Smooth muscle cell (in vitro differentiated cells): ENCODE results near the gene KLHL2. TPM values are rescaled to one million over a fixed set of nuclear protein-coding genes. Genes with fewer than 3 reads are reported as not detected.
A peak's percentile ranks its signal among the peaks of the same experiment; 100 is the strongest.
"Not testable (repeated sequence)": the region's sequence is repeated elsewhere in the genome, so short reads cannot be mapped to it uniquely, and the experiment has no call there.

ENCODE experiments used
- DNase-seq: peaks from one replicate; lab custom pipeline; 2025; ENCODE audit not compliant: unreplicated experiment; lab: John Stamatoyannopoulos, UW
- H2AFZ ChIP-seq: fragments of 200-600 bp; sonication (generic); 2 replicates; pipeline ENCODE4 v1.6.0; 2016; ENCODE audit warnings: antibody characterized with exemption, low read depth, mild to moderate bottlenecking
- H3F3A ChIP-seq: fragments of 200-600 bp; sonication (generic); 2 replicates; pipeline ENCODE4 v1.6.0; 2017; ENCODE audit warnings: antibody characterized with exemption, low read depth
- H3K27ac ChIP-seq: fragments of 200-600 bp; sonication (generic); 2 replicates; pipeline ENCODE4 v1.5.1; 2016; ENCODE audit warnings: low read depth, mild to moderate bottlenecking
- H3K27me3 ChIP-seq: fragments of 200-600 bp; sonication (generic); 2 replicates; pipeline ENCODE4 v1.6.1; 2016; ENCODE audit warnings: low read depth, mild to moderate bottlenecking
- H3K36me3 ChIP-seq: fragments of 200-600 bp; sonication (generic); 2 replicates; pipeline ENCODE4 v1.5.1; 2016; ENCODE audit warnings: low read depth
- H3K4me1 ChIP-seq: fragments of 200-600 bp; sonication (generic); 2 replicates; pipeline ENCODE4 v1.5.1; 2016; ENCODE audit warnings: low read depth
- H3K4me2 ChIP-seq: fragments of 200-600 bp; sonication (generic); 2 replicates; pipeline ENCODE4 v1.6.0; 2016; ENCODE audit warnings: mild to moderate bottlenecking
- H3K4me3 ChIP-seq: fragments of 200-600 bp; sonication (generic); 2 replicates; pipeline ENCODE4 v1.5.1; 2016; ENCODE audit warnings: mild to moderate bottlenecking
- H3K79me2 ChIP-seq: fragments of 200-600 bp; sonication (generic); 2 replicates; pipeline ENCODE4 v1.6.0; 2016; ENCODE audit warnings: low read depth, mild to moderate bottlenecking
- H3K9ac ChIP-seq: fragments of 200-600 bp; sonication (generic); 2 replicates; pipeline ENCODE4 v1.6.0; 2016; ENCODE audit warnings: low read depth
- H3K9me3 ChIP-seq: fragments of 200-600 bp; sonication (generic); replicated peaks from 2 replicates; pipeline ENCODE4 v1.5.1; 2016; ENCODE audit warnings: low read depth
- H4K20me1 ChIP-seq: fragments of 200-600 bp; sonication (generic); 2 replicates; pipeline ENCODE4 v1.6.0; 2016; ENCODE audit warnings: low read depth
- WGBS: methylation state at CpG from one replicate; pipeline ENCODE4 v1.1.7; 2016; ENCODE audit warnings: low lambda C conversion rate; 5-methylcytosine and 5-hydroxymethylcytosine counted together
- polyA plus RNA-seq: library from polyadenylated mRNA; unstranded; fragments of >200 nt; fragmentation: Nextera tagmentation; extraction: Ambion mirVana; gene quantifications from 2 replicates; pipeline ENCODE4 v1.2.1, GENCODE V29; 2016
- total RNA-seq: library from RNA; depleted of rRNA; stranded (reverse); fragments of >200 nt; gene quantifications from 2 replicates; pipeline ENCODE4 v1.2.3, GENCODE V29; 2014
- TF ChIP-seq, protein P1 (sequence below): fragments of 200-600 bp; sonication (generic); IDR thresholded peaks from 2 replicates; pipeline ENCODE4 v1.5.1; 2017; ENCODE audit warnings: borderline replicate concordance, mild to moderate bottlenecking, antibody characterized with exemption; ENCODE audit not compliant: insufficient read depth, poor library complexity, severe bottlenecking

The KLHL2 gene, protein sequence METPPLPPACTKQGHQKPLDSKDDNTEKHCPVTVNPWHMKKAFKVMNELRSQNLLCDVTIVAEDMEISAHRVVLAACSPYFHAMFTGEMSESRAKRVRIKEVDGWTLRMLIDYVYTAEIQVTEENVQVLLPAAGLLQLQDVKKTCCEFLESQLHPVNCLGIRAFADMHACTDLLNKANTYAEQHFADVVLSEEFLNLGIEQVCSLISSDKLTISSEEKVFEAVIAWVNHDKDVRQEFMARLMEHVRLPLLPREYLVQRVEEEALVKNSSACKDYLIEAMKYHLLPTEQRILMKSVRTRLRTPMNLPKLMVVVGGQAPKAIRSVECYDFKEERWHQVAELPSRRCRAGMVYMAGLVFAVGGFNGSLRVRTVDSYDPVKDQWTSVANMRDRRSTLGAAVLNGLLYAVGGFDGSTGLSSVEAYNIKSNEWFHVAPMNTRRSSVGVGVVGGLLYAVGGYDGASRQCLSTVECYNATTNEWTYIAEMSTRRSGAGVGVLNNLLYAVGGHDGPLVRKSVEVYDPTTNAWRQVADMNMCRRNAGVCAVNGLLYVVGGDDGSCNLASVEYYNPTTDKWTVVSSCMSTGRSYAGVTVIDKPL
- total RNA-seq (18.6 TPM in 2 replicates), polyA plus RNA-seq (2.6 and 4.9 TPM in 2 replicates)

DNA sequence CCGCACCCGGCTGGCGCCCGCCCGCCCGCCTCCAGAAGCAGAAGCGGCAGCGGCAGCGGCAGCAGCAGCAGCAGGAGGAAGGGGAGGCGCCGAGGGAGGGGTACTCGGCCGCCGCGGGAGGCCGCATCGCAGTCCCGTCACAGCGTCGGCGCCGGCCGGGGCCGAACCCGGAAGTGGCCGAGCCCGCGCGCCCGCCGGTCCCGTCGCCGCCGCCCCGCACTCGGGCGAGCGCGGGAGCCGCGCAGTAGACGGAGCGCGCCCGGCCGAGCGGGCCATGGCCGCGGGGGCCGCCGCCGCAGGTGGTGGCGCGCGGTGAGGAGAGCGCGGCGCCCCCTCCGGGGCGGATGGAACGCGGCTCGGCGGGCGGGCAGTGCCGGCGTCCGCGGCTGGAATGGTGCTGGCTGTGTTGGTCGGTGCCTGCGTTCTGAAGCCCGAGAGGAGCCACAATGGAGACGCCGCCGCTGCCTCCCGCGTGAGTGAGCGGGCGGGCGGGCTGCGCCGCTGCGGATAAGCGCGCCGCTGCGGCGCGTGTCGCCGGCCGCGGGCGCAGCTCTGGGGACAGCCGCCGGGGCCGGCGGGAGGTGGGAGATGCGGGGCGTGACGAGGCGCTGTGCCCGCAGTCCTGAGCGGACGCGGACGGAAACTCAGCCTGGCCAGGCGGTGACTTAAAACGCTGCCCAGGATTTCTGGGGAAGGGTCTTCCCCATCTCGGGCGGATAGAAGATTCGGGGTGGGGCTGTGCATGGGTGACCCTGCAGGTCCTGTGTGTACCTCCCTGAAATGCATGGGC lies at the start of gene KLHL2:
Gene KLHL2 (plus strand): TSS at position 131 of the 790 bp plus-strand sequence. CDS start 316 bp downstream, at position 447.
- Histone ChIP-seq H3K27ac (no peak within 1 kb of the TSS), H3K9ac (no peak within 1 kb of the TSS), H2AFZ (peak within 1 kb of the TSS; percentile 97), H3K4me3 (peak within 1 kb of the TSS; percentile 65), H3K4me1 (peaks cover 8% of the 10 kb centered on the region), H3F3A (no peaks in the 10 kb centered on the region), H4K20me1 (no peaks in the 10 kb centered on the region), H3K4me2 (peak within 1 kb of the TSS; percentile 96), H3K9me3 (no peaks in the 10 kb centered on the region), H3K79me2 (peaks cover 10% of the 10 kb centered on the region), H3K27me3 (no peaks in the 10 kb centered on the region), H3K36me3 (no peaks in the 10 kb centered on the region)
- peak; percentile 29 for DNase-seq
- TF ChIP-seq, protein P1, sequence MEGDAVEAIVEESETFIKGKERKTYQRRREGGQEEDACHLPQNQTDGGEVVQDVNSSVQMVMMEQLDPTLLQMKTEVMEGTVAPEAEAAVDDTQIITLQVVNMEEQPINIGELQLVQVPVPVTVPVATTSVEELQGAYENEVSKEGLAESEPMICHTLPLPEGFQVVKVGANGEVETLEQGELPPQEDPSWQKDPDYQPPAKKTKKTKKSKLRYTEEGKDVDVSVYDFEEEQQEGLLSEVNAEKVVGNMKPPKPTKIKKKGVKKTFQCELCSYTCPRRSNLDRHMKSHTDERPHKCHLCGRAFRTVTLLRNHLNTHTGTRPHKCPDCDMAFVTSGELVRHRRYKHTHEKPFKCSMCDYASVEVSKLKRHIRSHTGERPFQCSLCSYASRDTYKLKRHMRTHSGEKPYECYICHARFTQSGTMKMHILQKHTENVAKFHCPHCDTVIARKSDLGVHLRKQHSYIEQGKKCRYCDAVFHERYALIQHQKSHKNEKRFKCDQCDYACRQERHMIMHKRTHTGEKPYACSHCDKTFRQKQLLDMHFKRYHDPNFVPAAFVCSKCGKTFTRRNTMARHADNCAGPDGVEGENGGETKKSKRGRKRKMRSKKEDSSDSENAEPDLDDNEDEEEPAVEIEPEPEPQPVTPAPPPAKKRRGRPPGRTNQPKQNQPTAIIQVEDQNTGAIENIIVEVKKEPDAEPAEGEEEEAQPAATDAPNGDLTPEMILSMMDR: no peak
- WGBS: under 1% methylated on average over 83 of the region's 113 CpGs

DNA sequence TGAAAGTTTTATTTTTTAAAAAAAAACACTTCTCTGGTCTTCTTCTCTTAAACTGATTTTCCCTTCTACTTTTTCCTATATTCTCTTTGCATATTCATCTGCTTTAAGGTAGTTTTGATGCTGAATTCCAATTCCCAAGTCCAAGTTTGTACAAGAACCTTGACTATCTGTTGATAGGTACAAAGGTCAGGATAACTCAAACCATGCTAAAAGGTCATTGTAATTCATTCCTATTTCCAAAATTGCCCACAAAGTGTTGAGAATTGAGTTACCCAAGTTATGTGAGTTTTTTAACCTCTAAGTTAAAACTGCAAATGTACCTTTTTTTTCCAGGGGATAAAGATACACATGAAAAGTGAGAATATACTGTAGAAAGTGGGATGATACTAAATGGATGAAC lies 48.6 kb upstream of the KLHL2 start:
- Histone ChIP-seq H3F3A (no peaks in the 10 kb centered on the region), H4K20me1 (no peaks in the 10 kb centered on the region), H3K27ac (no peak overlapping the region), H3K27me3 (no peaks in the 10 kb centered on the region), H3K79me2 (no peaks in the 10 kb centered on the region), H3K9me3 (no peaks in the 10 kb centered on the region), H3K4me2 (no peak overlapping the region), H3K36me3 (no peaks in the 10 kb centered on the region), H3K9ac (no peak overlapping the region), H3K4me1 (no peaks in the 10 kb centered on the region), H2AFZ (no peak overlapping the region), H3K4me3 (no peak overlapping the region)
- no peak for DNase-seq
- TF ChIP-seq, protein P1: no peak

DNA sequence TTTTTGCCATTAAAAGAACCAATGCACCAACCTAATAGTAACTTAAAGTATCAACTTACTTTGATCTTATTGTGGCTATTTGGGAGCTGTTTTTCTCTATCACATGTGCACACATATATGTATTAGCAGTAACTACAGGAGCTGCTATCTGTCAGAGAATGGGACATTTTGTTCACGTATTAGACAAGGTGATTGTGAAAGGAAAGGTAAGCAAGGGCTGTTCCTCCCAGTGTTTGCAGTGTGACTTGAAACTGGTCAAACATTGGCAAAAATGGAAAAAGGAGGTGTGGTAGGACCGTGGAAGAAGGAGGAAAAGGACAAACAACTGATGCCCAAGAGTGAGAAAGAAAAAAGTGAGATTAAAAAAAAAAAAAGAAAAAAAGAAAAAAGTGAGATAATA lies 43.1 kb upstream of the KLHL2 start:
- Histone ChIP-seq H3K79me2 (no peaks in the 10 kb centered on the region), H3K4me1 (no peaks in the 10 kb centered on the region), H3K27ac (no peak overlapping the region), H3K4me2 (no peak overlapping the region), H3K9ac (no peak overlapping the region), H3K9me3 (no peaks in the 10 kb centered on the region), H4K20me1 (no peaks in the 10 kb centered on the region), H3K4me3 (no peak overlapping the region), H2AFZ (no peak overlapping the region), H3K36me3 (no peaks in the 10 kb centered on the region), H3F3A (no peaks in the 10 kb centered on the region), H3K27me3 (no peaks in the 10 kb centered on the region)
- DNase-seq: no peak
- TF ChIP-seq, protein P1: no peak
- 81% methylated on average over 2 of the region's 2 CpGs for WGBS

DNA sequence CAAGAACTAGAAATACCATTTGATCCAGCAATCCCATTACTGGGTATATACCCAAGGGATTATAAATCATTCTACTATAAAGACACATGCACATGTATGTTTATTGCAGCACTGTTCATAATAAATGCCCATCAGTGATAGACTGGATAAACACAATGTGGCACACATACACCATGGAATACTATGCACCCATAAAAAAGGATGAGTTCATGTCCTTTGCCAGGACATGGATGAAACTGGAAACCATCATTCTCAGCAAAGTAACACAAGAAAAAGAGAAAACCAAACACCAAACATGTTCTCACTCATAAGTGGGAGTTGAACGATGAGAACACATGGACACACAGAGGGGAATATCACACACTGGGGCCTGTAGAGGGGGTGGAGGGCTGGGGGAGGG lies 40.5 kb upstream of the KLHL2 start:
- not testable (repeated sequence) for H3K27me3 ChIP-seq, H3K27ac ChIP-seq, DNase-seq, H3K4me3 ChIP-seq, H3K4me2 ChIP-seq, H3K36me3 ChIP-seq, H3K79me2 ChIP-seq, H3K4me1 ChIP-seq, H2AFZ ChIP-seq, H4K20me1 ChIP-seq, H3F3A ChIP-seq, H3K9ac ChIP-seq, H3K9me3 ChIP-seq
- WGBS: 100% methylated on average over 1 of the region's 1 CpG
